IPS DF 4.7 (cell line): ENCODE data around the gene MUC6.

ENCODE experiments used
- DNase-seq: peaks from one replicate; pipeline ENCODE4 v3.0.0-alpha.2; 2013; ENCODE audit warnings: low spot score; ENCODE audit errors: extremely low read depth

Gene MUC6

DNA sequence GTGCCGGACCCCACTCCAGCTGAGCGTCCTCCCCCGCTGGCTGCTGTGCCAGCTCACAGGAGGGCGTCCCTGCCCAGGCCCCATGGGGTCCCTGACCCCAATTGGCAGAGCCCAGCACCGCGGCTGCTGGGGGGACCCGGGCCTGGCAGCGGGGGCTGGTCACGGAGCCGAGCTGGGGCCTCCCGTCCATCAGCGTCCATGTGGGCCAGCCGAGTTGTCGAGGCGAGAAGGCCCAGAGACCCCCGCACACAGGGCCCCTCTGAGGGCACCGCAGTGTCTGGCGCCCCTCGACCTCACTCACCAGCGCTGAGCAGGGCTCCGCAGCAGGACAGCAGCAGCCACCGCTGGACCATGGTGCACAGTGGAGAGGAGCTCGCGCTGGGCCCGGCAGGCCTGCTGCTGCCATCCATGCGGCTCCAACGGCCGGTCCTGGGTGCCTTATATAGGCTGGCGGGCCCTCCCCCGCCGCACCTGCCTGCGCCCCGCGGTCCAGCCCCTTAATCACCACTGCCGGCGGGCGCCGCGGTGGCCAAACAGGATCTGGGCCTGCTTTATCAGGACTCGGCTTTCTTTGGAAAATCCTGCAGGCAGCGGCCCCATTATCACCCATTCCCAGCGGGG is at the start of gene MUC6:
Gene MUC6 (minus strand): TSS at position 416 of the 621 bp plus-strand sequence. CDS start 63 bp downstream, at position 353.
- no peak for DNase-seq

DNA sequence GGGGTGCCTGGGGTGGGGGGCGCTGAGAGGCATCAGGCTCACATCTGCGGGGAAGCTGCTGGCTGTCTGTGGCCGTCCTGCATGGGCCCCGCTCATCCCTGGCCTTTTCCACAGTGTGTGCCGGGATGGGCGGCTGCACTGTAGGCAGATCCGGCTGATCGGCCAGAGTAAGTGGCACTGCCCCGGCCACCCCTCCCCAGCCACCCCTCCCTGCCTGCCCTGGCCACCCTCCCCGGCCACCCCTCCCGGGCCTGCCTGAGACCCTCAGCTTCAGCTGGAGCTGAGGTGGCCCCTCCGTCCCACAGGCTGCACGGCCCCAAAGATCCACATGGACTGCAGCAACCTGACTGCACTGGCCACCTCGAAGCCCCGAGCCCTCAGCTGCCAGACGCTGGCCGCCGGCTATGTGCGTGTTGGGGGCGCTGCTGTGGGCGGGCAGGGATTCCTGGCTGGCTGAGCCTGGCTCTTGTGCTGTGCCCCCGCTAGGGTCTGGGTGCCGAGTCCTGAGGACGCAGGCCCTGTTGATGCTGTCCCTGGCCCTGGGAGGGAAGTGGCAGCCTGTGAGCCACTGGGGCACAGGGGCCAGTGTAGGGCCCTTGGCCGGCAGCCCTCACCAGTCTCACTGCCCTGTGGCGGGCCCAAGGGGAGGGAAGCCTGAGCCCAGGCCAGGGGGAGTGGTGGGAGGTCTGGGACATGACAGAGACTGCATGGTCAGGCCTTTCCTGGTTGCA is 49.1 kb upstream of the MUC6 start:
- no peak for DNase-seq

DNA sequence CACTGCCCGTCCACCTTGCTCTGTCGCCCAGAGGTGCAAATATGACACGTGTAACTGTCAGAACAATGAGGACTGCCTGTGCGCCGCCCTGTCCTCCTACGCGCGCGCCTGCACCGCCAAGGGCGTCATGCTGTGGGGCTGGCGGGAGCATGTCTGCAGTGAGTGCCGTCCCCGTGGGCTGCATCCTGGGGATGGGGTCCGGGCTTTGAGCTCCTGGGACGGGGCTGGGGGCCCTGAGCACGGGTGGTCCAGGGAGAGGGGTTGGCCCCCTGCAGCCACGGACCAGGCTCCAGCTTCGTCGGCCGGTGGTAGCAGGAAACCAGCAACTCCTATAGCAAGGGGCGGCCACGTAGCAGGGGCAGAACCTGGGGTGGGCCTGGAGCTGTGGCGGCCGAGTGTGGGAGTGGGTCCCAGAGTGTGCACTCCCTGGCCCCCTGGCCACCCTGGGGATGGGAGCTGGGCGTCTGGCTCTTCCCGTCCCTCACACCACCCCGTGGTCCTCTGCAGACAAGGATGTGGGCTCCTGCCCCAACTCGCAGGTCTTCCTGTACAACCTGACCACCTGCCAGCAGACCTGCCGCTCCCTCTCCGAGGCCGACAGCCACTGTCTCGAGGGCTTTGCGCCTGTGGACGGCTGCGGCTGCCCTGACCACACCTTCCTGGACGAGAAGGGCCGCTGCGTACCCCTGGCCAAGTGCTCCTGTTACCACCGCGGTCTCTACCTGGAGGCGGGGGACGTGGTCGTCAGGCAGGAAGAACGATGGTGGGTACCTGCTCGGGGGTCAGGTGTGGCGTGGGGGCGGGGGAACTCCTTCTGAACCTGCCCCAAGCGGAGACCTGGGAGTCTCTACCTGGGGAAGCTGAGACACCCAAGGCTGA is 48.3 kb upstream of the MUC6 start:
- no peak for DNase-seq

GRCh38 chr11:1083621-1084551 is 47.4 kb upstream of the MUC6 start:
- DNase-seq: no peak

GRCh38 chr11:1082728-1083620 is 46.5 kb upstream of the MUC6 start:
- DNase-seq: no peak

- DNase-seq: no peak
These were observed 45.8 kb upstream of the MUC6 start for GRCh38 chr11:1082346-1082727.

- DNase-seq: no peak
These were observed 45.2 kb upstream of the MUC6 start for GRCh38 chr11:1081601-1082311.

DNA sequence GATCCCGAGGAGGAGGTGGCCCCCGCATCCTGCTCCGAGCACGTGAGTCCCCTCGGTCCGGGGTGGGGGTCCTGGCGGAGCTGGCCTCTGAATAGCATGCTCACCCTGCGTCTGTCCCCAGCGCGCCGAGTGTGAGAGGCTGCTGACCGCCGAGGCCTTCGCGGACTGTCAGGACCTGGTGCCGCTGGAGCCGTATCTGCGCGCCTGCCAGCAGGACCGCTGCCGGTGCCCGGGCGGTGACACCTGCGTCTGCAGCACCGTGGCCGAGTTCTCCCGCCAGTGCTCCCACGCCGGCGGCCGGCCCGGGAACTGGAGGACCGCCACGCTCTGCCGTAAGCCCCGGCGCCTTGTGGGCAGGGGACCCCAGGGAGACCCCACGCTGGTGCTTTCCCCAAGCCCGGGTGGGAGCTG is 41.7 kb upstream of the MUC6 start:
- DNase-seq: no peak

DNA sequence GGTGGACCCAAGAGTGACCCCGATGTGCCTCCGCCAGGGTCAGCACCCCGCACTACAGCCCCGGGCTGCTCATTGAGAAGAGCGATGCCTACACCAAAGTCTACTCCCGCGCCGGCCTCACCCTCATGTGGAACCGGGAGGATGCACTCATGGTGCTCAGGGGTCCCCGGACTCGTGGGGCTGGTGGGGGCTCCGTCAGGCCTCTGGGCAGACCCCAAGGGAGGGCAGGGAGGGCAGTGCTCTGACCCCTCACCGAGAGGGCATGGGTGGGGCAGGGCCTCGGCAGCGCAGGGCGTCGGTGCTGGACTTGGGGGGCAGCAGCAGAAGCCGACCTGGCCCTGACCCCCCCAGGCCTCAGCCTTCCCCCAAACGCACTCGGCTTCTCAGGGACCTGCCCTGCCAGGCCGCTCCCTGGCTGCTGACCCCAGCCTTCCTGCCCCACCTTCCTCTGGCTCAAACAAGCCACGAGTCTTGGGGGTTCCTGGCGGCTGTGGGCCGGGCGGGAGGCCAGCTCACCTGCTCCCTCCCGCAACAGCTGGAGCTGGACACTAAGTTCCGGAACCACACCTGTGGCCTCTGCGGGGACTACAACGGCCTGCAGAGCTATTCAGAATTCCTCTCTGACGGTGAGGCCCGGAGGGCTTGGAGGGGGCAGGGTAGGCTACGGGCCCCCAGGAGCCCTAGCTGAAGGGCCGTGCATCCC is 41.0 kb upstream of the MUC6 start:
- no peak for DNase-seq

DNA sequence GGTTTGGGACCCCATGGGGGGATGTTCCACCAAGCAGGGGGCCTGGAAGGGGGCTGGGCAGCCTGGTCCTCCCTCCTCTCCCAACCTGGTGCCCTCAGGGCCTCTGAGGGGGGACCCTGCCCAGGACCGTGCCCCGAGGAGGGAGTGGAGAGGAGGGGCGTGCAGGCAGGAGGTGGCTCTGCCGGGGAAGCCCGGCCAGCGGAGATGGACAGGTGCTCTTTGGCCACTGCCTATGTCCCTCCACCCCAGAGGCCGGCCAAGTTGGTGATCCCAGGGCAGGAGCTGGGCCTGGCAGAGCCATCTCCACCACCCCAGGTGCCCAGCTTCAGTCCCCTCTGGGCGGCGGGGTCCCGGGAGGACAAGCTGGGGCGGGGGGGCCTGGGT is 40.5 kb upstream of the MUC6 start:
- DNase-seq: no peak

- DNase-seq: no peak
These were observed 39.6 kb upstream of the MUC6 start for GRCh38 chr11:1076061-1076665.

GRCh38 chr11:1075341-1075911 is 38.9 kb upstream of the MUC6 start:
- DNase-seq: no peak

- DNase-seq: no peak
These were observed 38.0 kb upstream of the MUC6 start, which contains the start of gene MUC2 for GRCh38 chr11:1074244-1075221. TSS of gene MUC2 (plus strand) at chr11:1074874.

- no peak for DNase-seq
These were observed 37.3 kb upstream of the MUC6 start for GRCh38 chr11:1073851-1074243.

DNA sequence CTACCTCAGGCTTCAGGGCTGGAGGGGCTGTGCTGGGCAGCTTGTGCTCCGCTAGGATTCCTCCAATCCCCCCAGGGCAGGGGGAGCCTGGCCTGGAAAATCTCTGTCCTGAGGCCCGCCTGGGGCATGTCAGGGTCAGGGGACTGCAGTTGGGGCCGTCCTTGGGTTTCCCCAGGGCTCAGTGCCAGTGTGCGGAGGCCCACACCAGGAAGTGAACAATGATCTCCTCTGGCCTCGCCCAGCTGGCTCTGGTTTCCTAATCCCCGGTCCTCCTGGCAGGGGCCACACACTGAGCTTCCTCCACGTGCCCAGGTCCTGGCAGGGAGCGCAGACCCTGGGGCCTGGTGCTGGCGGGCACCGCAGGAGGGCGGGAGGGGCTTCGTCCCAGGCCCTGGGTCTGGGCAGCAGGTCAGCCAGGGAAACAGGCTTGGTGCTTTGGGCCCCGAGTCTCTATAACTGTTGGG is 36.8 kb upstream of the MUC6 start:
- no peak for DNase-seq

DNA sequence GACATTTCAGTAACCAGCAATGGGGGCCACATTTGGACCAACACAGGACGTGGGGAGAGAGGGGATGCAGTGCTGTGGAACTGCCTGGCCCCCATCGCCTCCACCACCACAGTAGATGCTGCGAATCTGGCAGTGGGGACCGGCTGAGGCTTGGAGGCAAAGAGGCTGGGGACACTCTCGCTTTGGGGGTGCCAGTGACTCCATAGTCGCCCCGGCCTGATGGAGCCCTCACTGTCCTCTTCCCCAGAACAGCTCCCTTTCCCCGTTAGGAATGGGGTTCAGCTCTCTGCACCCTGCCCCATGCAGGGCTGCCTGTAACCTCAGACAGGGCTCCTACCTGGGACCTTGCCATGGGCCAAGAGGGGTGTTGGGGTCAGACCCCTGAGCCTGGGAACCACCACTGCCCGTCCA is 36.3 kb upstream of the MUC6 start:
- no peak for DNase-seq
